GM19240 (cell line): ENCODE results near the gene SORCS2.

ENCODE experiments used
- DNase-seq: peaks from one replicate; pipeline ENCODE4 v3.0.0; 2011; ENCODE audit warnings: low spot score; ENCODE audit not compliant: insufficient read length

SORCS2 gene

DNA sequence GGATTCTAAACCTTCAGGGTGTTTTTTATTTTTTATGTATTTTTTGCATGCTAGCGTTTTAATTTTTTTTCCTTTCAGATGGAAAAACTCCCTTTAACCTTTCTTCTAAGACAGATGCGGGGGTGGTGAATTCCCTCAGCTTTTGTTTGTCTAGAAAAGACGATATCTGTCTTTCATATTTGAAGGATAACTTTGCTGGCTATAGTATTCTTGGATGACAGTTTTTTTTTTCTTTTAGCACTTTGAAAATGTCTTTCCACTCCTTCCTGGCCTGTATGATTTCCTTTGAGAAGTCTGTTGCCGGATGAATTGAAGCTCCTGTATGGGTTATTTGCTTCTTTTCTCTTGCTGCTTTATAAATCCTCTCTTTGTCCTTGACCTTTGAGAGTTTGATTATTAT is 215.8 kb downstream of the SORCS2 start:
- DNase-seq: no peak

DNA sequence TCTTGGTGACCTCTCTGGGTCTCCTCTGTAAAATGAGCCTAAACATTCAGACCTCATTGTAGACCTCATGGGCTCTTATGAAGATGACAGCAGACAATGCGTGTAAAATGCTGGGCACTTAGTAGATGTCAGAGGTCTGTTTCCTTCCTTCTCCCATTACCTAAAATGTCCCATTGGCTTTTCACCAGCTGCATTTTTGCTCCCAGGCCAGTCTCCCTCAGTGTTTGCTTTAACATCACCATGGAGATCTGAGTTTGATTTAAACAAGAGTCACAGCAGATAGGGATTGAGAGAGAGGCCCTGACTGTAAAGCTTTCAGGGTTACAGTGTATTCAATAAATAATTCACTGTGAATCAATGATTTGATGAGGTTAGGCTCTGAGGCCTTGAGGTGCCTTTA is 218.1 kb downstream of the SORCS2 start:
- no peak for DNase-seq

DNA sequence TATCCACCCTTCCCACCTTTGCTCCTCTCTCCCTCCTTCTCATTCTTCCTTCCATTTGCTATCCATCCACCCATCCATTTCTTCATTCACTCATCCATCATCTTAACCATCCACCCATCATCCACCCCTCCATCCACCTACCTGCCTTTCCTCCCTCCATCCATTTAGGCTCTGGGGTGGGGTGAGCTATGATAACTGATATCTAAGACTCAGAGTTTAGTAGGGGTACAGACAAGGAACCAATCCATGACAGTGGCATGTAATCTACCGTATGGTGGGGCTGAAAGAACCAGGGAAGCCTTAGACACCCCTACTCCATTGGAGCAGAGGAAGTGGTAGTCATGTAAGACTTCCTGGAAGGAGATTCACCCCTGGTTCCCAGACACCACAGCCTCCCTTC is 219.2 kb downstream of the SORCS2 start:
- DNase-seq: no peak

DNA sequence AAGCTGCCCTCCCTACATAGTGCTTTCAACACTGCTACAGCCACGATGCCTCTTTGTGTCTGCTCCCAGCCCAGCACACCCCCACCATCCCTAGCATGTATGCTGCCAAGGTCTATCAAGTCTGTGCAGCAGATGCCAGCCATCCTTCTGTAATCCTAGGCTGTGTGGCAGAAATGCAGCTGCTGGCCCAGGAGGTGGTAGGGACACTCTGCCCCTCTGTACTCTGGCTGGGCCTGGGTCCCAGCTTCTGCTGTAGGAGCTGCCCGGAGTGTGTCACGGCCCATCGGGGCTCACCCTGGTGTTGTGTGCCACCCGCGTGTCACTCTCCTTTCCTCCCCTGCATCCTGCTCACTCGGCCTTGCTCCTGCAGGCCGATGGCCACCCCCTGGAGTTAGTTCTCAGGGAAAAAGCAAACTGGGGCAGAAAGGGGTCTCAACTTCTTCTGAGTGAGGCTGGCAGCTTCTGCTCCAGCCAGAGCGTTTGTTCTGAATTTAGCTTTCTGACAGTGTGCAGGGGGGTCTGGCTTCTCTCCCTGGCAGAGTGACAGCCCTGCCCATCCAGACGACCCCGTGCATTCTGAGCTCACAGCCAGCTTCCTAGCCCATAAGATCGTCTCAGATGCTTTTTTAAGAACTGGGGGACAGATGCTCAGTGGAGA is 219.7 kb downstream of the SORCS2 start:
- DNase-seq: no peak

DNA sequence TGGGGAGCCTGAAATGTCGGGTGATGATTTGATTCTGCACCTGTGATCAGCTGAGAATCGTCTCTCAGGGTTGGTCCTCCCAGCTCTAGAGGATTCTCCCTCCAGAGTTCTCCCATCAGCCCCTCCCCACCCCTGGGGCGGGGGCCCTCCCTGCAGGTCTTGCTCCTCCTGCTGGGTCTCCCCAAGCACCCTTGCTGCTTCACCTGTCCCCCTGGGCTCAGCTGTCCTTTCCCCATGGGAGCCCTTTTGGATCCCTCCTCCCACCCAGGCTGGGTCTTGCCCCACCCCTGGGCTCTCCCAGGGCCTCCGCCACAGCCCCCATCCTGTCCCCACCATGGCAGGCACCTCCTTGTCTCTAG is 220.2 kb downstream of the SORCS2 start:
- DNase-seq: no peak

DNA sequence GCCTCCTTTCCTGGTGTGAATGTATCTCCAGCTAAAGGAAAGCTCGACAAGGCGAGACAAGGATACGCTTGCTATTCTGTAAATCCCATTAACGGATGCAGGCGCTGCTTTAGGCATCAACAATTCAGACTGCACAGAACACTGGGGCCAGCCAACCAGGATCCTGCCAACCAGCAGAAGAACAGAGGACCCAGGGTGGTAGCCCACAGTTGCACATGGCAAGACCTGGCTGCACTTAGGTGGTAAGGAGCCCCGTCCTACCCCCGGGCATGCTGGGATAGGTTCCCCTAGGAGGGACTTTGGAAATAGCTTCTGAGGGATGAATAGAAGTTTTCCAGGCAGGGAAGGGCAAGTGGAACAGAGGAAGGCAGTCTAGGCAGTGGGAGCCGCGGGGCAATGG is 221.7 kb downstream of the SORCS2 start:
- no peak for DNase-seq

GRCh38 chr4:7414736-7415510 is 222.6 kb downstream of the SORCS2 start:
- DNase-seq: no peak

- no peak for DNase-seq
Measured at GRCh38 chr4:7415927-7416686, 223.8 kb downstream of the SORCS2 start.

- DNase-seq: no peak
Measured at GRCh38 chr4:7416745-7417432, 224.6 kb downstream of the SORCS2 start.

GRCh38 chr4:7417639-7418038 is 225.3 kb downstream of the SORCS2 start:
- DNase-seq: no peak

- DNase-seq: no peak
Measured at GRCh38 chr4:7418131-7418943, 226.0 kb downstream of the SORCS2 start.

GRCh38 chr4:7419961-7420660 is 227.8 kb downstream of the SORCS2 start:
- DNase-seq: no peak

DNA sequence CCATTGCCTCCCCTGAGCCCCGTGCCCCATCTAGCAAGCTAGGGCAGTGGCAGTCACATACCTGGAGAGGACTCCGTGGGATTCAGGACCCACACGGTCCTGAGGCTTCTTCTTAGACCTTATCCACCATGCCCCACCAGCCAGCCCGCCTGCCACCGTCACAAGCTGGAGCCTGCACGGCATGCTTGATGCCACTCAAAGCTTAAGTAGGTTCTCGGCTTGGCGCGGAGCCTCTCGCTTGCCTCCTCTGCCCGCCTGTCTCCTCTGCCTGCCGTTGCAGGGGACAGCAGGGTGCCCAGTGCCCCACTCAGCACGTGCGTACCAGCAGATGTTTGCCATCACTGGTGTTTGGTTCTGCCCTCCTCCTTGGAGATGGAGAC is 228.3 kb downstream of the SORCS2 start:
- DNase-seq: no peak

GRCh38 chr4:7421356-7422150 is 229.2 kb downstream of the SORCS2 start:
- DNase-seq: no peak

DNA sequence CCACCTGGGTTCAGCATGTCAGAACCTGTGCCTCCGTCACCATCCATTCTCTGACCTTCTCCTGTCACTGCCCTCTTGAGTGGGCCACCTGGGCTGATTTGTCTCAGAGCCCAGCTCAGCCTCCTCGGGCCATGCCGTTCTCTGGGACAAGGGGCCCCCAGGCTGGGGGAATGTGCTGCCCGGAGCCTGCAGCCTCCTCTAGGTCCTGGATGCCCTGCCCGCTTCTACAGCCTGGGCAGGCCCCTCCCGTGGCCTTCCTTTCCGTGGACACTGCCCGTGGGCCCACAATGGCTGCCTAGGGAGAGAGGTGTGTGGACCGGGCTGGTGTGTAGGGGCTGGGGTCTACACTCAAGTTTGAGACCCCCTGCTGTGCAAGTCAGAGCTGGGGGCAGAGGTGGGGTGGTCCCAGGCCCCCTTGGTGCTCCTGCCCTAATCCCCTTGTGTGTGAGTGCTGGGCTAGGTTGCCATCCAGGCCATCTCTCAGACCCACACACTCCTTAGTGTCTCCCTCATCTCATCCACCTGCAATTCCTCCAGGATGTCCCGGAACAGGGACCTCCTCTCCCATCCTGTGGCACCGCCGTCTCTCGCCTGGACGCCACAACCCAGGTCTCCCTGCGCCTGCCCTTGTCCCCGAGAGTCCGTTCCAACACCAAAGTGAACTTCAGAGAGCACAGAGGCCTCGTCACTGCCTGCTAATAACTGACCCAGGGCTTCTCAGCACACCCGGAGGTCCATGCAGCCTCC is 230.0 kb downstream of the SORCS2 start:
- DNase-seq: no peak

GRCh38 chr4:7422898-7423180 is 230.5 kb downstream of the SORCS2 start:
- no peak for DNase-seq

DNA sequence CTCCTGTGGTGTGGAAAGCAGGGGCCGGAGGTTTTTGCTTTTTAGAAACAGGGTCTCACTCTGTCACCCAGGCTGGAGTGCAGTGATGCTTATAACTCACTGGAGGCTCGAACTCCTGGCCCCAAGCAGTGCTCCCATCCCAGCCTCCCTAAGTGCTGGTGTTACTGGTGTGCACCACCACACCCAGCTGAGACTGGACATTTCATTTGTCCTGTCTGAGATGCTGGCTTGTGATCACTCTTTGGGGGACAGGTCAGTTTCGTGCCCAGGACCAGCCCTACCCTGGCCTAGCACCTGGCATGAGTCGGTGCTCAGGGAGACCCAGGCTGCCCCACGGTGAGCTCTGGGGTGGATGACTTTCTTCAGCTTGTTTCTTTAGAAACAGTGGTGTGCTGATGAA is 231.1 kb downstream of the SORCS2 start:
- DNase-seq: no peak

GRCh38 chr4:7423801-7424552 is 231.6 kb downstream of the SORCS2 start:
- DNase-seq: no peak
